Stimulated activated CD8-positive, alpha-beta memory T cell treated with anti-CD3 and anti-CD28 coated beads, Interleukin-15, amount 100 ng/mL, for 1 hour (primary cell): Measurements from ENCODE around the gene HMGB1.
"Not testable (repeated sequence)": the region's sequence is repeated elsewhere in the genome, so short reads cannot be mapped to it uniquely, and the experiment has no call there.

ENCODE experiments used
- DNase-seq: peaks from one replicate; pipeline ENCODE4 v3.0.0-alpha.2; 2020; ENCODE audit warnings: low read depth

HMGB1 gene

DNA sequence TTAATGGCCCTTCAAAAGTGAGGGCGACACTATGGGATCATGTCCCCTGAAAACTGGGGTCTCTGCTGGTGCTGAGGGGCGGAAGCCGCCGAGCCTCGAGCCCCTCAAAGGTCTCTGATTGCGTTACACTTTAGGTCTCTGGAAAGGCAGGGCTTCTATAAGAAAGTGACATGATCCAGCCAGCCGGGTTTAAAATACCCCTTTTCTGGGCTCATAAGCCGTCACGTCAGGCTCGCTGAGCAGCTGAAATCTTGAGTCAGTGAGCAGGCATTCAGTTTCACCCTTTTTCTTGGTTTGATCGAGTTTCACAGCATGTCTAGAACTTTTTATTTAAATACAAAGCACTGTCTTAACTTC lies 600 bp upstream of the HMGB1 start:
- DNase-seq, result no peak

- no peak for DNase-seq
These were observed 468 bp downstream of the HMGB1 start for GRCh38 chr13:30465343-30465592.

DNA sequence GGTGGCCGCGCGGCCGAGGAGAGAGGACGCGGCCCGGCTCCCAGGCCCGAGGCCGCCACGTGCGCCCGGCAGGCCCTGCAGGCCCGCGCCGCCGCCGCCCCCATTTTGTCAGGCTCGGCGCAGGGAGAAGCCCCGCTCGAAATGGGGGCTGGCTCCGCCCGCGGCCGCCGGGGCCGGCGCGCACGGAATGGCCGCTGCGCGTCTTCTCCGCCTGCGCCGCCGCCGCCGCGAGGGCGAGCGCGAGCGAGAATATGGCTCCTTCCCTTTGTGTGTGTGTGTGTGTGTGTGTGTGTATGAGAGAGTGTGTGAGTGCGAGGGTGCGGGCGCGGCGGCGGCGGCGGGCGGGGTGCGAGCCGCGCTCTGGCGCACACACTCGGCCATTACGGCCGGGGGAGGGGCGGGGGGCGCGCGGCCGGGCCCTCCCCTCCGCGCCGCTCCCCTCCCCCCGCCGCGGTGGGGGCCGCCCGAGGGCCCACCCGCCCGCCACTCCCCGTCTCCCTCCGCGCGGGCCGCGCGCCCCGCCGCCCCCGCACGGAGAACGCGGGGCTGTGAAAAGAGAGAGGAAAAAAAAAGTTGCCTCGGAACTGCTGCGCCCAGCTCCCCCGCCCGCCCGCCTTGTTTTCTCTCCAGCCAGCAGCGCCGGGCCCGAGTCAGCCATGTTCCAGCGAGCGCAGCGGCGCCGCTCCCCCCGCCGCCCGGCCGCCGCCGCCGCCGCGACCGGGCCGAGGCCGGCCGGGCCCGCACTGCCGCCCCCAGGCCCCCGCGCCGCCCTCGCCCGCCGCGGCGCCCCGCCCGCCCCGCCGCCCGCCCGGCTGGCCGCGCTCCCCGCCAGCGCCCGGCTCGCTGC lies 1.0 kb downstream of the HMGB1 start:
- peak; percentile 53 for DNase-seq

DNA sequence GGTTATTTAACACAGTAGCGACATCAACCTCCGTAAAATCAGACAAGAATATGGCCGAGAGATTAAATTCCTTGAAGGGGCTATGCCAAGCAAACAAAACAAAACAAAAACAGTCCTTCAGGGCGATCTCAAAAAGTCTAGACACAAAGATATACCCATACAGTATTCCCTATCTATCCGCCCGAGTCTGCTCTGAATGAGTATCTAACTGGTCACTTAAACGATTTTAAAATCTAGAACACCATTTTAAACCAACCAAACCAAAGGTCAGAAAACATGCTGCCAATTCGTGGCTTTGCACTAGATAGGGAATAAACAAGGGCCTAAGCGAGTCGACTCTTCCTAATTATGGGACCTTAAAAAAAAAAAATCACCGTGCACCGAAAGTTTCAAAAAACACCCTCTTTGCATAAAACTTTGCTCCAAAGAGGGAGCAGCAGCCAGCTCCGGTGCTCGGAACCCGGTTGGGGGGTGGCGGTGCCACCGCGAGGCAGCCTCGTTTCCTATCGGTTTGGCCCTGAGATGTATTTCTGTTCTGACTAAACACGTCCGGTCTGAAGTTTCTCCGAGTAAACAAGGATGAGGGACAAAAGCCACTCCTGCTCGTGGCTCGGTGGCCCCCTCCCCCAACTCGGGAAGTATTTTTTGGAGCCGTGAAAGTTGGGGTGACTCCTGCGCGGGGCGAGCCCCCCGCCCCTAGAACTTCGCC lies 1.8 kb downstream of the HMGB1 start:
- peak; percentile 33 for DNase-seq

GRCh38 chr13:30461279-30462066 lies 4.3 kb downstream of the HMGB1 start:
- not testable (repeated sequence) for DNase-seq

DNA sequence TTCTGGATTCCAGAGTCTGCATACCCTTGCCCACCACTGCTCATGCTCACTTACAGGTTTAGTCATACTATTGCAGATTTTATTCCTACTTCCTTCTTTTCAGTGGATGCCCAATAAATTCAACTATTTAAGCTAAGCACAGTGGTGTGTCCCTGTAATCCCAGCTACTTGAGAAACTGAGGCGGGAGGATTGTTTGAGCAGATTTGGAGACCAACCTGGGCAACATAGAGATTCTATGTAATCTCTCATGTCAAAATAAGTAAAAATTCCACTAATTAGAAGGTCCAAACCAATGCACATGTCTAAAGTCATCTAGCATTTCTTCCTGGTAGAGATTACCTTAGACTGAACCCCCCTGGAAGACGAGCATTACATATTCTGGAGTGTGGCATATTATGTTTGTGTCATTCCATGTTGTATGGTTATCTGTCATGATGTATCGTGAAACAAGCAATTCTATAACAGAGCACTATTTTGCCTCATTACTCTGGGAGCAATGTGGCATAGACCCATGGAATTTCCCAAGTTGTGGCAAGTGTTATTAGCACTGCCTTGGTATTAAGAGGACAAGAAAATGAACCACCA lies 8.3 kb downstream of the HMGB1 start:
- no peak for DNase-seq

DNA sequence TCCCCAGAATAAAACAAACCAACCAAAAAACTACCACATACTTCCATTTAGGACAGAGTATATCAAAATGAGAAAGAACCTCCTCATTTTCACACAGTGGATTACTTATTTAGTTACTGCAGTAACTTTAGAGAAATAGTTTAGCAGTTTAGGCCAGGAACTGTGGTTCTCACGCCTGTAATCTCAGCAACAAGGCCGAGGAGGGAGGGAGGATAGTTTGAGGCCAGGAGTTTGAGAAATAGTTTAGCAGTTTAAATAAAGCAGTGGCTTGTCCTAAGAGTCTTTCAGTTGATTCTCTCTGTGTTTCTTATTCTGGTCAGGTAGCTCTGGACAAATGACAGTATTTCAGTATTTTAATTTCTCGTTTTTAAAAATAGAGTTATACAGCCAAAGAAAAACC lies 9.4 kb downstream of the HMGB1 start:
- DNase-seq, result no peak

- DNase-seq, result no peak
These were observed 10.7 kb downstream of the HMGB1 start for GRCh38 chr13:30454991-30455390.

GRCh38 chr13:30453727-30454126 lies 12.0 kb downstream of the HMGB1 start:
- no peak for DNase-seq

- not testable (repeated sequence) for DNase-seq
These were observed 14.3 kb downstream of the HMGB1 start for GRCh38 chr13:30451476-30451875.

GRCh38 chr13:30450066-30450465 lies 15.7 kb downstream of the HMGB1 start:
- no peak for DNase-seq

DNA sequence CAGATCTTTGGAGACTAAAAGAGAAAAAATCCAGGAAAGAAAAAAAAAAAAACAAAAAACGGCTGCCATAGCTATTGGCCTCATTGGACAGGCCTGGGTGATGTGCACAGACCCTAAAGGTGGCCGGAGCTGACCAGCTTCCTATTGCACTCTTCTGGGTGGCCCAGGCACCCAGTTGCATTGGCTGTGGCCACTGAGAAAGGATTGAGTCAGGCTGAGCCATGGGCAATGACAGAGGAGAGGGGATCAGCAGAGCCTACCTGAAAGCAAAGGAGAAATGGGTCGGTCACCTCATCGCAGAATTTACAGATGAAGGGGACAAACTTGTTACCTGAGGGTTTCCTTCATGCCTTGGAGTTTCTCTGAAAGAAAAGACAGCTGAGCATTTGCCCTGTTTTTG lies 17.3 kb downstream of the HMGB1 start:
- DNase-seq, result no peak

DNA sequence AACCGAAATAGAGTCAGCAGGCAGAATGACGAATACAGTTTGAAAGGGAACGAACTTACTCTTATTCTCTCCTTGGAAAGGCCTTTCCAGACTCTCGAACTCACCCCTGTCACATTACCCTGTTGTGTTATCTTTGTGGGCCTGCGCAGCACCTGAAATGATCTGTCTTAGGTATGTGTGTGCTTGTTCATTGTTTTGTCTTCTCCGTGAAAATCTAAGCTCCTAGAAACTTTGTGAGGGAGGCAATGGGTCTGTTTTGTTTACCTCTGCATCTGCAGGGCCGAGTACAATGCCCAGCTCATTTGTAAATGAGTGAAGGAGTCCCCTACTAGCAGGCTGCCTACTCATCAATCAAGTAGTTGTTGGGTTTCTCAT lies 19.6 kb downstream of the HMGB1 start:
- DNase-seq, result no peak

DNA sequence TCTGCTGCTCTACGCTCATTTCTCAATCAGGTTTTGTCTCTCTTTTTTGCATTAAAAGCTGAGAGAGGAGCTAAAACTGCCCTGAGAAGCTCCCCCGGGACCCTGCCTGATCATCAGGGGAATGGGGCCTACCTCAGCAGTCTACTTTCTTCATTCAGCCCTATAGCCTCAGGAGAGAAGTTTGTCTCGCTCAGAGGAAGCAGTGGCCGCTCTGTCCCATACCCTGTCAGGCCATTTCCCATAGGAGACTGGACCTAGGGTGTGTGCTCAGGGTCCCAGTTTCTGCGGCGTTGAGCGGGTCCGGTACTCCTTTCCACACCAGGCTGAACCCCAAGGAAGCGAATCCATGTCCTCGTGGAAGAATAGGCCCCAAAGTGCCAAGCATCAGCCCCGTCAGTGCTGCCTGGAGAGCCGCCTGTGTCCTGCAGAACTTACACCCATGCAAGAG lies 21.8 kb downstream of the HMGB1 start:
- DNase-seq, result no peak

DNA sequence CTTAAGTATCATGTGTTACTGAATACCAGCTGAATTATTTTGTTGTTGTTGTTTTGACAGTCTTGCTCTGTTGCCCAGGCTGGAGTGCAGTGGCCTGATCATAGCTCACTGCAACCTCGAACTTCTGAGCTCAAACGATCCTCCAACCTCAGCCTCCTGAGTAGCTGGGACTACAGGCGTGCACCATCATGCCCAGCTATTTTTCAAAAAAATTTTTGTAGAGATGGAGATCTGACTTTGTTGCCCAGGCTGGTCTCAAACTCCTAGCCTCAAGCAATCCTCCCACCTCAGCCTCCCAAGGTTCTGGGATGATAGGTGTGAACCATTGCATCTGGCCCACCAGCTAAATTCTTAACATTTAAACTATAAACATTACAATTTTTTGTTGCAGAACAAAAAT lies 22.2 kb downstream of the HMGB1 start:
- not testable (repeated sequence) for DNase-seq

DNA sequence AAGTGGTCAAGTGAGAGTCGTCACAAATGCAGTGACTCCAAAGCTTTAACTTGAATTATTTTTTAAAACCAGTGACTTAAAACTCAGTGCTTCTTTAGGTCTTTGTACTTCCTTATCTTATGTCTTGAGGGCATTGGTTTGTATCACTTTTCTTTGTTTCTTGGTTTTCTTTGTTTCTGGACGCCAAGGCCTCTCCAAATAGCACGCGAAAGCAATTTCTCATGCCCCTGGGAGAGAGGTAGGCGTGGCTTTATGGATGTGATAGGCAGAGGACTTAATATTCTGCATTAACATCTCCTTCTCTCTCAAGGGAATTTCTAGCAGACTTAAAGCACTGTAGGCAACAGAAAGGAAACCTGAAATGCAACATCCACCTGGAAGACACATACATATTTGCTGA lies 22.8 kb downstream of the HMGB1 start:
- DNase-seq, result no peak

DNA sequence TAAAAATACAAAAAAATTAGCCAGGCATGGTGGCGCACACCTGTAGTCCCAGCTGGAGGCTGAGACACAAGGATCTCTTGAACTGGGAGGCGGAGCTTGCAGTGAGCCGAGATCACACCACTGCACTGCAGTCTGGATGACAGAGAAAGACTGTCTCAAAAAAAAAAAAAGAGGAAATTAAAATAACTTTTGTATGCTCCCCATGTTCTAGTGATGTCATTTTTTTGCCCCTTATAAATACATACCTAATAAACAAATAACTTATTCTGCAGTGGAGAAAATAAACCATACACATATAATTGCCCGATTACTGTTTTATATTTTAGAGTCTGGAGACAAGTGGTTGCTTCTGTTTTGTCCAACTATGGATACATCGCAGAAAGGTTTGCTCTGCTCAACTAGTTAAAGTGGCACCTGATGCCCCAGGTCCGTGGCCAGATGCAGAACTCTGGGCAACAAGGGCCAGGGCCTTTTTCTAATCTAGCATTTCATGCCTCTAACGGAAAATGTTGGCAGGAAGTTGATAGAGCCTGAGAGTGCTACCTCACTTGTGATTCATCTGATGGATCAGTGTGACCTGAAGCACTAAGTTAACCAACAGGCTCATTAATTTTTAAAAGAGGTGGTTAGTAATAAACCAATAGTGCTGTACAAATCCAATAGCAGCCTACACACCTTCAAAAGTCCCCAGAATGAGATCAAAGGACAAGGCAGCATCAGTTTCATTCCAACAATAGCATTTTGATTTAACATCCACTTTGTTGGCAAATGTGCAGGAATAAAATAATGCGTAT lies 24.6 kb downstream of the HMGB1 start:
- no peak for DNase-seq

GRCh38 chr13:30438286-30438685 lies 27.4 kb downstream of the HMGB1 start:
- DNase-seq, result no peak

- no peak for DNase-seq
These were observed 28.6 kb downstream of the HMGB1 start for GRCh38 chr13:30437177-30437576.

DNA sequence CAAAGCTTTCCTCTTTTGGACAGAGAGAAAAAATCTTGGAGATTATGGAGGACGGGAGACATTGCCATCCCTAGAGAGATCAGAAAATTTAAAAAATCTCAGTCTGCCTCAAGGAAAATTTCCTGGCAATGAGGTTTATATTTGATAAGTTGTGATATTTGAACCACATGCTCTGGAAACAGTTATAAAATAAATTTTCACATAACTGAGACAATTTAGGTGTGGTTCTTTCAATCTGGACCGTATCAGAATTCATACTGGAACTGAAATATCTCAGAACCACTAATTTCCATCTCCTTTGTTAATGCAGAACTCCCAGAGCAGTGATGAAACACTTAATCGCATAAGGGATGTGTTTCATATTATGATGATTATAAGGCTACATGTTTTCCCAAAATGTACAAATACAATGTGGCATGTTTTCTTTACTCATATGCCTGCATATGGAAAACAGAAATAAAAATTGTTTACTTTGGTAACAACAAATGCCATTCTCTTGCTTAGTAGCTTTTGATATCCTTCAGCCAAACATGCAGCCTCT lies 29.8 kb downstream of the HMGB1 start:
- DNase-seq, result no peak

DNA sequence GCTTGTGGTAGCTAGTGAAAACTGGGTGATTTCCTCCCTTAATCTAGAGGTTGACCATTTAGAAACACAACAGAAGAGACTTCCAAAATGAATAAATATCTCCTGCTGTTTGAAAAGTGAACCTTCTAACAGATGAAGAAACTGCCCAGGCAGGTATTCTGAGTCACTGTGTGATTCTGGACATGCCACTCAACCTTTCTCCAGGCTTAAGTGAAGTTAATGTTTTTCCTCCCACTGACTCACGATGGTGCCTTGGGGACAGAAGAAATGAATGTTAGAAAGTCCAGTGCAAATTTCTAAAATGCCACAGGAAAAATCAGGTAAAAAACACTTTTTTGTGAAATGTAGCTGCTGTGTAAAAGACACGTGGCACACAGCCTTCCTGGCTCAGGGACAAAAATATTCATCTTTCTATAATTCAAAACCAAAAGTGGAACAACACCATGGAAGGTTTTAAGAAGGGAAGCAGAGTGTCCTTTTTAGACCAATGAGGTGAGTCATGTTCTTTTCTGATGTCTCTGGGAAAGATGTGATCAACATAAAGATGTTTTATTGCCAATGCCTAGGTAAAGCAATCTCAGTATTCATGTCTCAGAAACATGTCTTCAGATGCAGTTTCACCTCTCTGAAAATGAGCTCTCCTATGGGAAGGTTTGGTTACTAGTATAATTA lies 34.3 kb downstream of the HMGB1 start:
- DNase-seq, result no peak
